ENCODE measurements around the gene CDC45. TPM values are rescaled to one million over a fixed set of nuclear protein-coding genes. Genes with fewer than 3 reads are reported as not detected.
A peak's percentile ranks its signal among the peaks of the same experiment; 100 is the strongest.

CDC45 gene
- total RNA-seq, 4 donors from 2014 or later = 0.98 TPM; not detected in 3

DNA sequence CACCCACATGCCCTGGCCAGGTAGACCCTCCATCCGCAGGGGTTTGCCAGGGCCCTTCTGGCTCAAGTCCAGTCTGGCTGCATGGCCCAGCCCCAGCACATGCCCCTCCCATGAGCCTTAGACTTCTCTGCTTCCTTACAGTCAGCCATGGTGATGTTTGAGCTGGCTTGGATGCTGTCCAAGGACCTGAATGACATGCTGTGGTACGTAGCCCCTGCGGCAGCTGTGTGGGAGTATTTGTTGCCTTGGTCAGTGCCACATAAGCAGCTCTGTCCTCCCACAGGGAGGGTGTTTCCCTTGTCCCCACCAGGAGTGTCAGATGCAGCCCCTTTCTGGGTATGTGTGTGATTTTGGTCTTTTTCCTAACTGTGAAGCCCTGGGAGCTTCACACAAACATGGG, 17.5 kb downstream of the CDC45 start:
- no peaks in the 10 kb centered on the region for H3K27me3 ChIP-seq
- H3K36me3 ChIP-seq = no peaks in the 10 kb centered on the region
- no peak overlapping the region for H3K4me3 ChIP-seq
- WGBS, 2 donors = 32 to 40% methylated on average over 1 to 3 of the region's 3 CpGs
- H3K9me3 ChIP-seq = no peaks in the 10 kb centered on the region
- DNase-seq (ENCODE audit: low spot score in 2 of 2) = no peak
- H3K27ac ChIP-seq = peak overlapping the region in 1 of 4 donors; percentile 33
- TF ChIP-seq EP300 (IDR thresholded peaks at IDR 0.05) (no peak), POLR2A (IDR thresholded peaks at IDR 0.05) (no peak)
- TF ChIP-seq, protein P1, sequence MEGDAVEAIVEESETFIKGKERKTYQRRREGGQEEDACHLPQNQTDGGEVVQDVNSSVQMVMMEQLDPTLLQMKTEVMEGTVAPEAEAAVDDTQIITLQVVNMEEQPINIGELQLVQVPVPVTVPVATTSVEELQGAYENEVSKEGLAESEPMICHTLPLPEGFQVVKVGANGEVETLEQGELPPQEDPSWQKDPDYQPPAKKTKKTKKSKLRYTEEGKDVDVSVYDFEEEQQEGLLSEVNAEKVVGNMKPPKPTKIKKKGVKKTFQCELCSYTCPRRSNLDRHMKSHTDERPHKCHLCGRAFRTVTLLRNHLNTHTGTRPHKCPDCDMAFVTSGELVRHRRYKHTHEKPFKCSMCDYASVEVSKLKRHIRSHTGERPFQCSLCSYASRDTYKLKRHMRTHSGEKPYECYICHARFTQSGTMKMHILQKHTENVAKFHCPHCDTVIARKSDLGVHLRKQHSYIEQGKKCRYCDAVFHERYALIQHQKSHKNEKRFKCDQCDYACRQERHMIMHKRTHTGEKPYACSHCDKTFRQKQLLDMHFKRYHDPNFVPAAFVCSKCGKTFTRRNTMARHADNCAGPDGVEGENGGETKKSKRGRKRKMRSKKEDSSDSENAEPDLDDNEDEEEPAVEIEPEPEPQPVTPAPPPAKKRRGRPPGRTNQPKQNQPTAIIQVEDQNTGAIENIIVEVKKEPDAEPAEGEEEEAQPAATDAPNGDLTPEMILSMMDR (IDR thresholded peaks at IDR 0.05) = no peak
- H3K4me1 ChIP-seq = peaks cover 0 to 9% (median 0%) of the 10 kb centered on the region in 4 donors

DNA sequence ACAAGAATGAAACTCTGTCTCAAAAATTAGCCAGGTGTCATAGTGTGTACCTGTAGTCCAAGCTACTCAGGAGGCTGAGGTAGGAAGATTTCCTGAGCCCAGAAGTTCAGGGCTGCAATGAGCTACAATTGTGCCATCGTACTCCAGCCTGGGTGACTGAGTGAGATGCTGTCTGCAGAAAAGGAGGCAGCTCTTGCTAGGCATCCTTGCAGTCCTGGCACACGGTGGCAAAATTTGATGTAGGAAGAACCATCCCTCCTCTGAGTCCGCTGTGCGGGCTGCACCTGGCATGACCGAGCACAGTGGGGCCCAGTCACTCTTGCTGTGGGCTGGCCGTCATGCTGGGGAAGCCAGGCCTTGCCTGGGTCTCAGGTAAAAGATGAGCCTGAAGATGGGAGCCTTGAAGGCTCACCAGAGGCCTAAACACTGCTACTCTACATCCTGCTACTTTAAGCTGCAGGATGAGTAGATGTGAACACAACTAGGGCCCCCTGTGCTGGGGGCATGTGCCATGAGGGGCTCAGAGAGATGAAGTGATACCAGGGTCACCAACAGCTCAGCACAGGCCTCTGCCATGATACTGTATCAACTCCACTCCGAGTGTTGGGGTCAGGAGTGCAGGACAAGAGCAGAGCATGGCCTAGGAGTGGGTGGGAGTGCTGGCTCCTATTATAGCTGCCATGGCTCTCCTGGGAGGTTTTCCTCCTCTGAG, 18.6 kb downstream of the CDC45 start:
- H3K9me3 ChIP-seq = no peaks in the 10 kb centered on the region
- TF ChIP-seq POLR2A (IDR thresholded peaks at IDR 0.05) (no peak), EP300 (IDR thresholded peaks at IDR 0.05) (no peak)
- TF ChIP-seq, protein P1 (IDR thresholded peaks at IDR 0.05) = no peak
- H3K36me3 ChIP-seq = no peaks in the 10 kb centered on the region
- H3K27me3 ChIP-seq = no peaks in the 10 kb centered on the region
- DNase-seq (ENCODE audit: low spot score in 2 of 2) = no peak
- H3K4me1 ChIP-seq = peaks cover 0 to 9% (median 0%) of the 10 kb centered on the region in 4 donors
- H3K4me3 ChIP-seq = no peak overlapping the region
- H3K27ac ChIP-seq = no peak overlapping the region
- 89 to 90% methylated on average over 2 to 6 of the region's 7 CpGs for WGBS, 2 donors

DNA sequence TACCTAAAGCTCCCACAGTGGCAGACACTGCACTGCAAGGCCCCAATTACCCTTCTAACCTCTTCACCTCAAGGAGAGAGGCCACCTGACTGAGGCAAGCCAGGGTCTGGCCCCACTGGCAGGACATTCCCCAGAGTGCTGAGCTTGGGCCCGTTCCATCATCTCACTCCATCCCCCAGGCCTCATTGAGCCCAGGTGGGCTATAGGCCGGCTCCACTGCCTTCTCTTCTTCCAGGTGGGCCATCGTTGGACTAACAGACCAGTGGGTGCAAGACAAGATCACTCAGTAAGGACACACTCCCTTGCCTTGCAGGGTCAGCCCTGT, 19.1 kb downstream of the CDC45 start:
- no peak for DNase-seq (ENCODE audit: low spot score in 2 of 2)
- 94% methylated on average over 3 of the region's 3 CpGs for WGBS, 2 donors

DNA sequence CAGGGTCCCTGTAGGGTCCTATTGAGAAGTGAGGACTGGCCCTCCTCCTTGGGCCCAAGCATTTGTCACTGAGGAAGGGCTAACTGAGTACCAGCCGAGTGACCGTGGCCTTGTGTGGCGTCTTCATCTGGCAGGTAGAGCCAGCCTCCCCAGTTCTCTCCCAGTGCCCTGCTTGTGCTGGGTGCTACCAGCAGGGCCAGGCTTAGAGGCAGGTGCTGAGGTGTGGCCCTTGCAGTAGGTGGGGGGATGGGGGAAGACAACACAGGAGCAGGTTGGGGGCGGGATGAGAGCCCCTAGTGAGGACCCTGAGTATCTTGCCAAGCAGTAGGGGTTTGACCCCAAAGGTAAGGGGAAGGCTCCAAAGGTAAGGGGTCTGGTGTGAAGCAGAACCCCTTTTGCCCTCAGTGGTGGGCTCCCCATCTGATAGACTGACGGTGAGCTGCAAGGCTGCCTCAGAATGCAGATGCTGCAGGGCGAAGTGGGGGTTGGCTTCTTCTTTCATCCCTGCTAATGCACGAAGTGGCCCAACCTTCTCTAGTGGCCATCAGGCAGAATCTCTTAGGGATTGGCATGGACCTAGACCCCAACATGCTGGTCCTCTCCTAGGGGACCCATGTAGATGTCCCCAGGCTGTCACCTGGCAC, 19.6 kb downstream of the CDC45 start:
- Histone ChIP-seq H3K4me1 (peaks cover 0 to 9% (median 0%) of the 10 kb centered on the region in 4 donors), H3K27ac (no peak overlapping the region), H3K36me3 (no peaks in the 10 kb centered on the region), H3K9me3 (no peaks in the 10 kb centered on the region), H3K4me3 (no peak overlapping the region), H3K27me3 (no peaks in the 10 kb centered on the region)
- WGBS, 2 donors = 100% methylated on average over 1 to 7 of the region's 7 CpGs
- no peak for DNase-seq (ENCODE audit: low spot score in 2 of 2)
- TF ChIP-seq EP300 (IDR thresholded peaks at IDR 0.05) = no peak
- no peak for TF ChIP-seq POLR2A (IDR thresholded peaks at IDR 0.05)
- TF ChIP-seq, protein P1 (IDR thresholded peaks at IDR 0.05) = no peak

More for the DNA sequence above, 19.1 kb downstream of the CDC45 start:
- Histone ChIP-seq H3K27me3 (no peaks in the 10 kb centered on the region), H3K27ac (no peak overlapping the region), H3K9me3 (no peaks in the 10 kb centered on the region), H3K4me1 (peaks cover 0 to 9% (median 0%) of the 10 kb centered on the region in 4 donors), H3K4me3 (no peak overlapping the region), H3K36me3 (no peaks in the 10 kb centered on the region)
- TF ChIP-seq EP300 (IDR thresholded peaks at IDR 0.05) (no peak), POLR2A (IDR thresholded peaks at IDR 0.05) (no peak)
- TF ChIP-seq, protein P1 (IDR thresholded peaks at IDR 0.05) = no peak

DNA sequence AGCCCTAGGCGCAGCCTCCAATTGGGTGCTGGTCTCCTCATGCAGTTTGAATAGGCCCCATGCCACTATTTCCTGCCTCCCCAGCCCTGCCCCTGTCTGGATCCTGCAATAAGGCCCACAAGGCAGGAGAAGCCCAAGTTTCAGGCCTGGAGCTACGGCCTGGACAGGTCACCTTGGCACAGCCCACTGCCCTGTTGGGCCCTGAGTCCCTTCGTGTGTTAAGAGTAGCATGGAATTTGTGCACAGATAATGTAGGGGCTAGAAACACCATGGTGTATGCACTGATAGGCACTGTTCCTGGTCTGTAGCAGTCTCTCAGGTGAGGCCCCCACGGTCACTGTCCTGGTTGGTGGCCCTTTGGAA, 20.1 kb downstream of the CDC45 start:
- Histone ChIP-seq H3K27me3 (no peaks in the 10 kb centered on the region), H3K27ac (no peak overlapping the region), H3K36me3 (no peaks in the 10 kb centered on the region), H3K9me3 (no peaks in the 10 kb centered on the region), H3K4me1 (peaks cover 0 to 9% (median 0%) of the 10 kb centered on the region in 4 donors), H3K4me3 (no peak overlapping the region)
- TF ChIP-seq POLR2A (IDR thresholded peaks at IDR 0.05) (no peak), EP300 (IDR thresholded peaks at IDR 0.05) (no peak)
- TF ChIP-seq, protein P1 (IDR thresholded peaks at IDR 0.05) = no peak
- DNase-seq (ENCODE audit: low spot score in 2 of 2) = no peak
- WGBS, 2 donors = 97 to 98% methylated on average over 4 of the region's 4 CpGs

Measured in tibial nerve (tissue), 4 donors.